ENCODE measurements around the gene FAM174C.

DNA sequence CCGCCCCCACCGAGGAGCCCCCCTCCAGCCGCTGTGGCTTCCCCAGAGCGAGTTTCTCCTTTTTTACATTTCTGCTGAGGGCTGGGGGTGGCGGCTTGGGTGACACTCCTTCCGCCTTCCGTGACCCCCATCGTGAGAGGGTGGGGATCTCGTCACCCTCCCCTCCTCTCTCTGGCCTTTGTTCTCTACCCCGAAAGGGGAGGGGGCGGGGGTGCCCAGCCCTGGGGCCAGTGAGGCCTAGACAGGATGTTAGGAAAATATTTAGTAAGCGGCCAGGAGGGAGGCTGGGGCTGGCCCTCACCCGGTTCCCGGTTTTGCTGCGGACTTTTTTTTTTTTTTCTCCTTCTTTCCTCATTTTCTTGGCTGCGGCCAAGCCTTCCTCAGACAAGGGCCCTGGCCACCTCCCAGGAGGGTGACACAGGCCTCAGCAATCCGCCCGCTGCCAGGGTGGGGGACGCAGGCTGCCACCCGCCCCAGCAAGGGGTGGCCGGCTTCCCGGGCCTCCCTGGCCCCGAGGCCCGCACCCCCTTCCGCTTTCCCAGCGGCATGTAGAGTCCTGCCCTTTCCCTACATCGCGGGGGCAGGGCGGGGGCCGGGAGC is 23.0 kb upstream of the FAM174C start:
- TF ChIP-seq, protein P1, sequence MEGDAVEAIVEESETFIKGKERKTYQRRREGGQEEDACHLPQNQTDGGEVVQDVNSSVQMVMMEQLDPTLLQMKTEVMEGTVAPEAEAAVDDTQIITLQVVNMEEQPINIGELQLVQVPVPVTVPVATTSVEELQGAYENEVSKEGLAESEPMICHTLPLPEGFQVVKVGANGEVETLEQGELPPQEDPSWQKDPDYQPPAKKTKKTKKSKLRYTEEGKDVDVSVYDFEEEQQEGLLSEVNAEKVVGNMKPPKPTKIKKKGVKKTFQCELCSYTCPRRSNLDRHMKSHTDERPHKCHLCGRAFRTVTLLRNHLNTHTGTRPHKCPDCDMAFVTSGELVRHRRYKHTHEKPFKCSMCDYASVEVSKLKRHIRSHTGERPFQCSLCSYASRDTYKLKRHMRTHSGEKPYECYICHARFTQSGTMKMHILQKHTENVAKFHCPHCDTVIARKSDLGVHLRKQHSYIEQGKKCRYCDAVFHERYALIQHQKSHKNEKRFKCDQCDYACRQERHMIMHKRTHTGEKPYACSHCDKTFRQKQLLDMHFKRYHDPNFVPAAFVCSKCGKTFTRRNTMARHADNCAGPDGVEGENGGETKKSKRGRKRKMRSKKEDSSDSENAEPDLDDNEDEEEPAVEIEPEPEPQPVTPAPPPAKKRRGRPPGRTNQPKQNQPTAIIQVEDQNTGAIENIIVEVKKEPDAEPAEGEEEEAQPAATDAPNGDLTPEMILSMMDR (conservative IDR thresholded peaks at IDR 0.05; ENCODE audit: low read depth, low read length), result no peak
- no peak for TF ChIP-seq EZH2 (IDR thresholded peaks at IDR 0.05; ENCODE audit: low read length, unreplicated experiment)
